ENCODE data around the gene CRAT.

The CRAT gene

DNA sequence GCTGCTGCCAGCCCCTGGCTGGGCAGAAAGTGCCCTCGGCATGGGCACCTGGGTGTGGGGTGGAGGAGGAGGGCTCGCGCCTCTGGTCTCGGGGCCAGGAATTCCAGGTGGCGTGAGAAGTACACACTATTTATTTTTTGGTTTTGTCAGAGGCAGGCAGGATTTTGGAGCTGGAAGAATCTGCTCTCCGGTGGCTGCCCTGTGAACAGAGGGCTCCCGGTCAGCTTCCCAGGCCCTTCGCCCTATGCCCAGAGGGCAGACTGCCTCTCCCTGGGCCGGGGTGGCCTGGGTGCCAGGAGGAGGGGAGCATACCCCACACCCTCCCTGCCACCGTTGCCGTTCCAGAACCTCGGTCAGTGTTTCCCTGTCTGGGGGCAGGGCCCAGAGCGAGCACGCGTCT lies 21.3 kb downstream of the CRAT start:
- no peak for DNase-seq (ENCODE audit: low read depth)

DNA sequence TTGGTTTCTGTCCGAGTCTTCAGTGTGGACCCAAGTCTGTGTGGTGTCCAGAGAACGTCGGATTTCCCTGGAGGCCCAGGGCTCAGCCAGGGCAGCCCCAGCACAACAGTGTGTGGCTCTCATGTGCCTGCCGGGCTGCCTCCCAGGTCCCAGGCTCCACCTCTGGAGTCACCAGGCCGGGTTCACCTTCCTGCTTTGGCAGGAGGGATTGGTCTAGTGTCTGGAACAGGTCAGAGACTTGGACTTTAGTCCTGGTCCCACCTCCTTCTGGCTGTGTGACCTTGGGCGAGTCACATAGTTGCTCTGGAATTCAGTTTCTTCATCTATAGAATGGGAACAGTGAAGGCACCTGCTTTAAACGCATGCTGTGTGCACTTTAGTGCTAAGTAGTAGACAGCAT lies 26.5 kb downstream of the CRAT start:
- DNase-seq (ENCODE audit: low read depth) = no peak

- no peak for DNase-seq (ENCODE audit: low read depth)
Observed at GRCh38 chr9:129081388-129081904, 29.1 kb downstream of the CRAT start.

DNA sequence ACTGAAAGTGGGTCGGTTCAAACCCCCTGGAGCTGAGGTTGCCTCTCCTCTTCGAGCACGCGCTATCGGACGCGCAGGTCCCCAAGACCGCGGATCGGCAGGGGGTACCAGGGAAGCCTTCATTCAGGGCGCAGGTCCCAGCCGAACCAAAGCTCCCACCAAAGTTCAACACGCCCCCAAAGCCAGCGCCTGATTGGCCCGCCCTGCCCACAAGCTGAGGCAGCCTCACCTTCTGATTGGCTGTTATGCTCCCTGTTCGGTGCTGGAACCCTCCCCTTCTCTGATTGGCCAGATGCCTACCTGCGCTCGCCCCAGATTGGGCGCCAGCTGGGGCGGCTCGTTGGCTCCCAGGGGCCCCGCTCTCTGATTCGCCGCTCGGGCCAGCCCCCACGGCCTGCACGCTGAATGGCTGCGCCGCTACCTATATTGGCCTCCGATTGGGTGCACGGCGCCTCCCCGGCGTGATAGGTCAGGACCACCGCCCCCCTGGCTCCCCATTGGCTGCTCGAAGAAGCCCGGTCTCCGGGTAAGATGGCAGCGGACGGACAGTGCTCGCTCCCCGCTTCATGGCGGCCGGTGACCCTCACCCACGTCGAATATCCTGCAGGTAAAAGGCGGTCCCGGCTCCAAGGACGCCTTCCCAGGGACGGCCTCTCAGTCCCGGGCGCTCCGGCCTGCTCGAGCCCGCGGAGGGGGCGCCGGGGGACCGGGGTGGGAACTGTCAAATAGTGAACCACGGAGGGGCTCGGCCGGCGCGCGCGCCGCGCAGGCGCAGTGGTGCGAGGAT lies 29.8 kb downstream of the CRAT start, which contains the start of gene DOLPP1:
Gene DOLPP1, plus strand, starts transcription at position 511 of the 787 bp plus-strand sequence. Its CDS starts 21 bp downstream, at position 532.
- peak; percentile 94 for DNase-seq (ENCODE audit: low read depth)

DNA sequence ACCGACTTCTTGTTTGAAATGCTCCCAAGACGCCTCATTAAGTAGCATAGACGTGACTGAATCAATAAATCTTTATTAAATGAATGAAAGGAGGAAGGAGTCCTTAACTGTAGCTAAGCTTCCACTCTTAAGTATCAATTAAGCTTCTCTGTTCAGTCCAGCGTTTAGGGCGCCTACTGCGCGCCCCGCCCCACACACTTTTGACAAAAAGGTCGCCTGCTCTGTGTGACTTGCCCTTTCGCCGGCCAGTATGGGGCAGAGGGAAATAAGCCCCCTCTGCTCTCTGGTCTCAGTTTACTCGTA lies 30.3 kb downstream of the CRAT start:
- DNase-seq (ENCODE audit: low read depth) = no peak

- DNase-seq (ENCODE audit: low read depth) = no peak
Observed at GRCh38 chr9:129079829-129080228, 30.8 kb downstream of the CRAT start.

GRCh38 chr9:129078691-129079503 lies 31.7 kb downstream of the CRAT start:
- DNase-seq (ENCODE audit: low read depth) = no peak

- DNase-seq (ENCODE audit: low read depth) = no peak
Observed at GRCh38 chr9:129077236-129077635, 33.4 kb downstream of the CRAT start.

DNA sequence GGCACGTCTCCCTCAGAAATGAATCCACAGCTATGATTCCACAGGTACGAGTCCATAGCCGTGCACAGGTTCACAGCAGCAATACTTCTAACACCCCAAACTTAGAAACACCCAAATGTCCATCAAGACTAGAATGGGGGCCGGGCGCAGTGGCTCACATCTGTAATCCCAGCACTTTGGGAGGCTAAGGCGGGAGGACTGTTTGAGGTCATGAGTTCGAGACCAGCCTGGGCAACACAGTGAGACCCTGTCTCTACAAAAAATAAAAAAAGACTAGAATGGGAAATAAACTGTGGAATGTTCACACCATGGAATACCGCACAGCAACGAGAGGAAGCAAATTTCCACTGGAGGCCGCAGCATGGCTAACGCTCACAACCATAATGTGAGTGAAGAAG lies 34.0 kb downstream of the CRAT start:
- no peak for DNase-seq (ENCODE audit: low read depth)

DNA sequence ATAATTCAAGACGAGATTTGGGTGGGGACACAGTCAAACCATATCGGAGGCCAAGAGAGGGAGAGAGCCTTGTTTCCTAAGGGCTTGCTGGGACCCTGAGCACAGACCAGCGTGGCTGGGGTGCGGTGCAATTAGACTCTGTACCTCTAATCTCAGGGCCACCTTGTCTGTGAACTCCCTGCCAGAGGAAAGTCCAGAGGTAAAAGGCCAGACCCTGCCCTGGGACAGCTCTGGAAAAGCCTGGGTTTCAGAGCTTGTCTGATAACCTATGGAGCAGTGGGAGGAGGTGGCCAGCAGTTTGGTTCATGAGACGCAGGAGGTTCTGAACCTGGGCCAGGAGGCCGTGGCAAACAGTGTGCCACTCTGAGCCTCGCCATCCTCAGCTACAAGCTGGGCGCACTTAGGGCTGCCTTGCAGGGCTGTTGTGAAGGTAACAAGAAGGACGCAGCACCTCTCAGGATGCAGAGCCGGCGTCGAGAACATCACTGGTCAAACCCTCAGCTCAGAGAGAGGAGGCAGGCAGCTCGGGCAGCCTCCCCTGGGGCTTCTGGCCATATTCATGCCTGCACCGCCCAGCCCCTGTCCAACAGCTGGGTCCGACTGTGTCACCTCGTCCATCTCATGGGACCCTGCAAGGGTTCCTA lies 34.5 kb downstream of the CRAT start:
- no peak for DNase-seq (ENCODE audit: low read depth)

DNA sequence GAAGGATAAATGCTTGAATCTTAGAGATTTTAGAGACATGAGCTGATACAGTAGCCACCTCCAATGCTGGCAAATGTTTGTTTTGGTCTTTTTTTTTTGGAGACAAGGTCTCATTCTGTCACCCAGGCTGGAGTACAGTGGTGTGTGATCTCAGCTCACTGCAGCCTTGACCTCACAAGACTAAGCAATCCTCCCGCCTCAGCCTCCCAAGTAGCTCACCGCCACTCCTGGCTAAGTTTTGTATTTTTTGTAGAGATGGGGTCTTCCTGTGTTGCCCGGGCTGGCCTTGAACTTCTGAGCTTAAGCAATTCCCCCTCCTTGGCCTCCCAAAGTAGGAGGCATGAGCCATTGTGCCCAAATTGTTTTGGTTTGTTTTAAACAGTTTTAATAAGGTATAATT lies 36.5 kb downstream of the CRAT start:
- DNase-seq (ENCODE audit: low read depth) = no peak

DNA sequence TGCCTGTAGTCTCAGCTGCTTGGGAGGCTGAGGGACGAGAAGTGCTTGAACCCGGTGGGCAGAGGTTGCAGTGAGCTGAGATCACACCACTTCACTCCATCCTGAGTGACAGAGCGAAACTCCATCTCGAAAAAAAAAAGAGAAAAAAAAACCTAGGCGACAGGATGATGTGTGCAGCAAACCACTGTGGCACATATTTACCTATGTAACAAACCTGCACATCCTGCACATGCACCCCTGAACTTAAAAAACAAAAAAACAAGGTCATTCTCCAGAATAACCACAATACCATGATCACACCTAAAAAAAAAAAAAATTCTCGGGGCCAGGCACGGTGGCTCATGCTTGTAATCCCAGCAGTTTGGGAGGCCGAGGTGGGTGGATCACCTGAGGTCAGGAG lies 37.2 kb downstream of the CRAT start:
- no peak for DNase-seq (ENCODE audit: low read depth)

DNA sequence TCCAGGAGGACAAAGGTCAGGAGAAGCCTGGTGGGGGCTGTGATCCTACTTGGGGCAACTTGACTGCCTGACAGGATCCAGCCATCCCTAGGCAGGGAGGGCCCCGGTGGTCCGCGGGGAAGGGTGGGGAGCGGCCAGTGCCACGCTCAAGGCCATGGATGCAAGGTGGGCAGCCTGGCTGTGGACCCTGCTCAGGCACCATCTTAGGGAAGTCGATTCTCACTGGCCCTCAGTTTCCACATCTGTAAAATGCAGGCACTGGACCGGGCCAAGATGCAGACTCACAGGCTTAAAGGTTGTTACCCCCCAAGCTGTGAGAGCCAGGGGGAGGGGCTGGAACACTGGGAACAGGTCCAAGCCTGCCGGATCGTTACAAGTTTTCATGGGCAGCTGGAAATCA lies 38.4 kb downstream of the CRAT start:
- no peak for DNase-seq (ENCODE audit: low read depth)

DNA sequence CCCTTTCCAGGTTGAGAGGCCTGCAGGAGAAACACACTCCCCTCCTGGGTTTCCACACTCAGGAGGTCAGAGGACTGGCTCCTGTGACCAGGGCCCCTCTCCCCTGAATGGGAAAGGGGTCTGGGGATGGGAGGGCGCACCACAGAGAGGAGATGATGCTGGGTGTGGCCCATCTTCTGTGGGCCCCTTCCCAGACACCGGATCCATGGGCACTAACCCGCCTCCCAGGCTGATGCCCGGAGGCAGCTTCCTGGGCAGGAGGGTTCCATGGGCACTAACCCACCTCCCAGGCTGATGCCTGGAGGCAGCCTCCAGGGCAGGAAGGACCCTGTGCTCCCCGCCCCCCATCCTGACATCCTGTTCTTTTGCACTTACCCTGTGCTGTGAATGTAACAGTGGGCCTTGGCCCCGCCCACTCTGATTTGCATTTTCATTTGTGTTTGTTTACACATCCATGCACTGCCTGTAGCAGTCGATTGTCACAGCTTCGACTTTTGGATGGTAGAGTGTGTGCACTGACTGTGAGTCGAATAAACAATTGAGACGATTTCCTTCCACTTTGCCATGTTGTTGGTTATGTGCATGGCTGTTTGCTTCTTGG lies 39.0 kb downstream of the CRAT start:
- no peak for DNase-seq (ENCODE audit: low read depth)

- DNase-seq (ENCODE audit: low read depth) = no peak
Observed at GRCh38 chr9:129070696-129071525, 39.7 kb downstream of the CRAT start.

GRCh38 chr9:129069862-129070641 lies 40.5 kb downstream of the CRAT start:
- DNase-seq (ENCODE audit: low read depth) = no peak

- DNase-seq (ENCODE audit: low read depth) = peak; percentile 35
Observed at GRCh38 chr9:129068990-129069861, 41.4 kb downstream of the CRAT start.

- no peak for DNase-seq (ENCODE audit: low read depth)
Observed at GRCh38 chr9:129068110-129068509, 42.5 kb downstream of the CRAT start.

- no peak for DNase-seq (ENCODE audit: low read depth)
Observed at GRCh38 chr9:129064499-129064908, 46.1 kb downstream of the CRAT start.

GRCh38 chr9:129063061-129063460 lies 47.5 kb downstream of the CRAT start:
- DNase-seq (ENCODE audit: low read depth) = no peak

Measured in stimulated activated CD8-positive, alpha-beta memory T cell treated with anti-CD3 and anti-CD28 coated beads, Interleukin-7, amount 100 ng/mL, for 24 hours (primary cell).